Chondrocyte (in vitro differentiated cells): Measurements from ENCODE around the gene CNPY2. TPM values are rescaled to one million over a fixed set of nuclear protein-coding genes. Genes with fewer than 3 reads are reported as not detected.
"Not testable (repeated sequence)": the region's sequence is repeated elsewhere in the genome, so short reads cannot be mapped to it uniquely, and the experiment has no call there.

ENCODE experiments used
- DNase-seq: peaks from one replicate; pipeline ENCODE4 v3.0.0; 2021; ENCODE audit warnings: mixed read lengths, low spot score
- H3K27ac Mint-ChIP-seq: one replicate; pipeline ENCODE4 v1.8.0; 2021; ENCODE audit warnings: mild to moderate bottlenecking, moderate library complexity, mixed read lengths; ENCODE audit not compliant: unreplicated experiment
- H3K27me3 Mint-ChIP-seq: 2 replicates; pipeline ENCODE4 v1.8.0; 2021; ENCODE audit warnings: low read depth, mixed read lengths
- H3K36me3 Mint-ChIP-seq: 2 replicates; pipeline ENCODE4 v1.8.0; 2021; ENCODE audit warnings: low read depth, mixed read lengths
- H3K4me1 Mint-ChIP-seq: 2 replicates; pipeline ENCODE4 v1.8.0; 2021; ENCODE audit warnings: low read depth, mild to moderate bottlenecking, mixed read lengths
- H3K4me3 Mint-ChIP-seq: one replicate; pipeline ENCODE4 v1.8.0; 2021; ENCODE audit warnings: mild to moderate bottlenecking, moderate library complexity, mixed read lengths; ENCODE audit not compliant: unreplicated experiment
- H3K9me3 Mint-ChIP-seq: 2 replicates; pipeline ENCODE4 v1.8.0; 2021; ENCODE audit warnings: low read depth, mixed read lengths
- CTCF ChIP-seq: fragments of 200-600 bp; sonication (generic); IDR thresholded peaks from 2 replicates; pipeline ENCODE4 v1.5.0; 2021; ENCODE audit warnings: antibody characterized with exemption, mild to moderate bottlenecking, moderate library complexity
- total RNA-seq: library from RNA; stranded (reverse); gene quantifications from 3 replicates; pipeline ENCODE4 v1.2.1, GENCODE V29; 2021

The CNPY2 gene
- total RNA-seq, 1 donor from 2014 or later: 144 TPM

- Mint-ChIP-seq H3K27ac (peak overlapping the region; percentile 17), H3K27me3 (no peaks in the 10 kb centered on the region), H3K36me3 (peaks cover 30% of the 10 kb centered on the region), H3K4me3 (no peak overlapping the region), H3K4me1 (peaks cover 5% of the 10 kb centered on the region), H3K9me3 (no peaks in the 10 kb centered on the region)
- DNase-seq: no peak
- TF ChIP-seq CTCF: no peak
Observed at GRCh38 chr12:56282579-56282978, 33.2 kb downstream of the CNPY2 start.

DNA sequence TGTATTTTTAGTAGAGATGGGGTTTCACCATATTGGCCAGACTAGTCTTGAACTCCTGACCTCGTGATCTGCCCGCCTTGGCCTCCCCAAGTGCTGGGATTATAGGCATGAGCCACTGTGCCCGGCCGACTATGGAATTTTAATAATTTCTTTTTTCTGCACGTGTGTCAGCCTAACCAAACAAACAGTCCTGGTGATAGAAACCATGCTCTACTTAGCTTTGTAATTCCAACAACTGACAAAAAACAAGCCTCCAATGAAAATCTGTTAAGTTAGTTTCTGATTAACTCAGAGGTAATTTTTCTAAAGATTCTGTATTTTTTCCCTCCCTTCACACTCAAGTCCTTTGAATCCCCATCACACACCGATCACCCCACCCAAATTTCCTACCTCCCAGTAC, 33.8 kb downstream of the CNPY2 start:
- H3K9me3 Mint-ChIP-seq: no peaks in the 10 kb centered on the region
- no peak overlapping the region for H3K4me3 Mint-ChIP-seq
- H3K4me1 Mint-ChIP-seq: peaks cover 5% of the 10 kb centered on the region
- peaks cover 30% of the 10 kb centered on the region for H3K36me3 Mint-ChIP-seq
- peak overlapping the region; percentile 17 for H3K27ac Mint-ChIP-seq
- DNase-seq: no peak
- no peaks in the 10 kb centered on the region for H3K27me3 Mint-ChIP-seq
- no peak for TF ChIP-seq CTCF

- H3K36me3 Mint-ChIP-seq: peaks cover 32% of the 10 kb centered on the region
- no peaks in the 10 kb centered on the region for H3K4me1 Mint-ChIP-seq
- no peak for TF ChIP-seq CTCF
- no peaks in the 10 kb centered on the region for H3K9me3 Mint-ChIP-seq
- H3K27me3 Mint-ChIP-seq: no peaks in the 10 kb centered on the region
- H3K4me3 Mint-ChIP-seq: no peak overlapping the region
- H3K27ac Mint-ChIP-seq: no peak overlapping the region
- no peak for DNase-seq
Observed at GRCh38 chr12:56280849-56281248, 34.9 kb downstream of the CNPY2 start.

GRCh38 chr12:56278905-56279304, 36.9 kb downstream of the CNPY2 start:
- Mint-ChIP-seq H3K4me3 (no peak overlapping the region), H3K9me3 (no peaks in the 10 kb centered on the region), H3K27me3 (no peaks in the 10 kb centered on the region), H3K36me3 (peaks cover 35% of the 10 kb centered on the region), H3K4me1 (no peaks in the 10 kb centered on the region), H3K27ac (no peak overlapping the region)
- DNase-seq: no peak
- no peak for TF ChIP-seq CTCF

DNA sequence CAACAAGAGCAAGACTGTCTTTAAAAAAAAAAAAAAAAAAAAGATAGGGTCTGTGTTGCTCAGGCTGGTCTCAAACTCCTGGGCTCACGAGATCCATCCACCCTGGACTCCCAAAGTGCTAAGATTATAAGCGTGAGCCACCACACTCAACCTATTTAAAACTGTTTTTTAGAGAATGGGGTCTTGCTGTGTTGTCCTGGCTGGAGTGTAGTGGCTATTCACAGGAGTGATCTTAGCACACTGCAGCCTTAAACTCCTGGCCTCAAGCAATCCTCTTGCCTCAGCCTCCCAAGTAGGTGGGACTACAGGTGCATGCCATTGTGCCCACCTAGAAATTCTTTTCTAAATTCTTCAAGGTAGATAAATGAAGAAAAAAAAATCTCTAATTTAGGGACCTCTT, 41.5 kb downstream of the CNPY2 start:
- H3K27me3 Mint-ChIP-seq: no peaks in the 10 kb centered on the region
- peaks cover 29% of the 10 kb centered on the region for H3K36me3 Mint-ChIP-seq
- no peak for DNase-seq
- peaks cover 5% of the 10 kb centered on the region for H3K4me1 Mint-ChIP-seq
- no peaks in the 10 kb centered on the region for H3K9me3 Mint-ChIP-seq
- TF ChIP-seq CTCF: no peak
- H3K27ac Mint-ChIP-seq: no peak overlapping the region
- H3K4me3 Mint-ChIP-seq: no peak overlapping the region

GRCh38 chr12:56272468-56272867, 43.3 kb downstream of the CNPY2 start:
- not testable (repeated sequence) for H3K4me3 Mint-ChIP-seq, H3K27me3 Mint-ChIP-seq, H3K27ac Mint-ChIP-seq, DNase-seq, H3K9me3 Mint-ChIP-seq
- Mint-ChIP-seq H3K4me1 (peaks cover 12% of the 10 kb centered on the region), H3K36me3 (peaks cover 22% of the 10 kb centered on the region)
